Putamen (tissue), 1 donor: ENCODE measurements around the gene SCARB2.

ENCODE experiments used
- DNase-seq: peaks from one replicate; pipeline ENCODE4 v3.0.0-alpha.2; 2016; ENCODE audit warnings: low spot score

Gene SCARB2

DNA sequence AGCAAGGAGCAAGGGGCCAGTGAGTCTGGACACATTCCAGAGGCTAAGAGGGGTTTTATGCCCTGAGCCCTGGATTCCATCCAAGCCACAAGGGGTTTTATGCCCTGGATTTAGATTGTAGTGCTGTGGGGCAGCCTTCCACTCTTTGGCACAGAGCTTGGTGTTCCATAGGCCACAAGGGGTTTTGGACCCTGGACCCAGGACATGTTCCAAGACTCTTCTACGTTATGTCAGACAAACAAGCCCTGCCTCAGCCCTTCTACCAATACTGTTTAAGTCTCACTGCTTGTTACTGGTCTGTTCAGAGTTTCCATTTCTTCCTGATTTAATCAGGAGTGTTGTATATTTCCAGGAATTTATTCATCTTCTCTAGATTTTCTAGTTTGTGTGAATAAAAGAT, 12.8 kb upstream of the SCARB2 start:
- no peak for DNase-seq

GRCh38 chr4:76224171-76224570, 10.5 kb upstream of the SCARB2 start:
- DNase-seq: no peak

- no peak for DNase-seq
These were observed 5.9 kb upstream of the SCARB2 start for GRCh38 chr4:76219299-76220055.

DNA sequence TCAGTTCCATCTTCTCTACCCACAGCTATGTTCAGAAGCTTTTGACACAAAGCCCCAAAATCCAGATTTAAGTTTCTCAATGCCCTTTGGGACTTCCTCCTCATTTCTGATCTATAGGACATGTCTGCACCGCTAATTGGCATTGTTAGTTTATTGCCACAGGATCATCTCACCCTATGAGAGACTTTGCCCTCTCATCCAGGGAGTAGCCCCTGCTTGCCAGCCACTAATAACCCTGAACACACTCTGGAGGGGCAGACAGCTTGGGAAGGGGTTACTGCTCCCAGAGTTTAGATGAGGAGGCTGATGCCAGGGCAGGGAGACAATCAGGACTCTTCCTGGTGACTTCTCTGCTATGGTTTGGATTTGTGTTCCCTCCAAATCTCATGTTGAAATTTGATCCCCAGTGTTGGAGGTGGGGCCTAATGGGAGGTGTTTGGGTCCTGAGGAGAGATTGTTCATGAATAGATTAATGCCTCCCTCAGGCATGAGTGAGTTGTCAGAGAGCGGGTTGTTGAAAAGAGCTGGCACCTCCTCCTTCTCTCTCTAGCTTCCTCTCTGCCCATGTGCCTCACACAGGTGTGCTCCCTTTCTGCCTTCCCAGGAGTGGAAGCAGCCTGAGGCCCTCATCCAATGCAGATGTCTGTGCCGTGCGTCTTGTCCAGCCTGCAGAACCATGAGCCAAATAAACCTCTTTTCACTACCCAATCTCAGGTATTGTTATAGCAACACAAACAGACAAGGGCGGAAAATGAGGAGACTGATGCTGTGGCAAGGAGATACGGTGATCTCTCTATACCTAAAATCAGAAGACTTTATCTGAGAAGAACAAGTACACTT, 3.6 kb upstream of the SCARB2 start:
- DNase-seq: no peak

DNA sequence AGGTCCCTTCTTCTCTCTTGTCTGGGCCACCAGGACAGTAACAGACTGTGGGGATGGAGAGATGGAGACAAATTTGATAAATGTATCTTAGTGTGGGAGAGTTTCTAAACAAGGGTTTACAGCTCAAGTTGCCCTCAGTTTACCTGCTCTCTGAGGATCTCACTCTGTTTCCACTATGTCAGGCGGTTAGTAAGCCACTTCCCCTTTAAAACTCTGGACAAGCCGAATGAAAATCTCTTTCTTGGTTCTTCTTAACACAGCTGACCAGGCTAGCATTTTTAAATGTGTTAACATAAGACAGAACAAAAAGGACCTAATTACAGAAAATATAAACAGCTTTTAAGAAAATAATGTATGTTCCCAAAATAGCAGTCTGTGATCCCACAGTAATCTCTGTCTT, 2.9 kb upstream of the SCARB2 start:
- DNase-seq: no peak

- DNase-seq: no peak
These were observed 1.5 kb upstream of the SCARB2 start for GRCh38 chr4:76215077-76215476.

- no peak for DNase-seq
These were observed 602 bp upstream of the SCARB2 start for GRCh38 chr4:76214177-76214675.

- peak; percentile 61 for DNase-seq
These were observed 691 bp downstream of the SCARB2 start for GRCh38 chr4:76212851-76213414.

DNA sequence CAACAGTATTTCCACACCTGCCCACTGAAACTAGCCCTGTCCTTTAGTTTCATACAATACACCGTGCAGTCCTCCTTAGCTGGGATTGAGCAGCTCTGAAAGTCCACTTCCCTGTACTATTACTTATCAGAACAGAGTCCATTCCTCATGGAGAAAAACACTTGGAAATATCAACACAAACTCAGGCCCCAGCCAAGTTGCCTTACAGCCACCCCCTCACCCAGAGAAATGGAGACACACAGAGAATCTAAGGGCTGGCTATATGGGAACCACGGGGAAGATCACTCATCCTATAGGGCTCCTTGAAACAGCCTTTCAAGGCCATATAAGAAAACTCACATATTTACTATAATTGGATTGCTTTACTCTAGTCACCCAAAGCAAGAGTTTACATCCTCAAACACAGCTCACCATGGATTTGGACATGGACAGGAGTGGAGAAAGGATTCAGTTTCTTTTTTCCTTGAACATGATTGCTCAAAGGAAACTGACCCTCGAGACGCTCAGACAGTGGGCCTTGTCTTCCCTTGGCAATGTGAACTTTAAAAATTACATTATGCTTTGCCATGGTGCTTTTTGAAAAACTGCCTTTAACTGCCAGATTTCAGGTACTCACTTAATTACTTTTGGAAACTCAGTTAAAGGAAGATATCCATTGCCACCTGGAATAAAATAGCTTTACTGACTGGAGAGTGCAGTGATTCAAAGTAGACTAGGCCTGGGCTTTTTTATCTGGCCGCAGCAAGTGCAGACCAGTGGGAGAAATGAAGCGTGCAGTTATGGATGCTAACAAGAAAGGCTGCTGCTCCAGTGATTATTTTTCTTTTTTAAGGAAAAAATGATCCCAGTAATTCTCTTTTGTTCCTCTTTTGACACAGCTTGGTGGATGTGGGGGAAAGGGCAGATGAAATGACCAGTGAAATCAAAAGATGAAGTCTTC, 1.6 kb downstream of the SCARB2 start:
- no peak for DNase-seq

GRCh38 chr4:76210452-76210851, 3.2 kb downstream of the SCARB2 start:
- no peak for DNase-seq

- no peak for DNase-seq
These were observed 3.7 kb downstream of the SCARB2 start for GRCh38 chr4:76209881-76210280.

GRCh38 chr4:76208005-76208765, 5.4 kb downstream of the SCARB2 start:
- peak; percentile 86 for DNase-seq

GRCh38 chr4:76207549-76207948, 6.1 kb downstream of the SCARB2 start:
- no peak for DNase-seq

GRCh38 chr4:76206222-76206942, 7.2 kb downstream of the SCARB2 start:
- DNase-seq: no peak

GRCh38 chr4:76205476-76205875, 8.1 kb downstream of the SCARB2 start:
- no peak for DNase-seq

DNA sequence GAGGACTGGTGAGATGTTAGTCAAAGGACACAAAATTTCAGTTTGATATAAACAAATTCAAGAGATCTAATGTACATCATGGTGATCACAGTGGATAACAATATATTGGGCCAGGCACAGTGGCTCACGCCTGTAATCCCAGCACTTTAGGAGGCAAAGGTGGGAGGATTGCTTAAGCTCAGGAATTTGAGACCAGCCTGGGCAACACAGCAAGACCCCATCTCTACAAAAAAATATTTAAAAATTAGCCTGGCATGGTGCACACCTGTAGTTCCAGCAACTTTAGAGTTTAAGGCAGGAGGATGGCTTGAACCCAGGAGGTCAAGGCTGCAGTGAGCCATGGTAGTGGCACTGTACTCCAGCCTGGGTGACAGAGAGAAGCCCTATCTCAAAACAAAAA, 8.7 kb downstream of the SCARB2 start:
- no peak for DNase-seq

DNA sequence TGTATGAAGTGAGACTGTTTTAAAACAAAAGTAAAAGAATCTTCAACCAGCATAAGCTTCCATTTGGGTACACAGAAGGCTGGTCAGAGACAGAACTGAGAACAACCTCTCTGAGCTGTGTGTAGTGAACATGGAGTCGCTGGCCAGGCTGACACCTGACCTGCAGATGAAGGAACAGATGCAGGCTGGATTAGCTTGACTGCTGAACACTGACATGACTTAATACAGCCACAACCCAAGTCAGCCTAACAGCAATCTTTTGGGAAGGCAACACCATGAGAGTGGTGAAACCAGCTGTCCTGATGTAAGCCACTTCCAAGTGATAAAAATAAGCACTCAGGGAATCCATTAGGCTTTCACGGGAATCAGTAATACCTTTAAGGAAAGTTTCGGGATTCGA, 10.1 kb downstream of the SCARB2 start:
- DNase-seq: no peak

GRCh38 chr4:76201276-76201675, 12.3 kb downstream of the SCARB2 start:
- DNase-seq: no peak

- DNase-seq: no peak
These were observed 12.8 kb downstream of the SCARB2 start for GRCh38 chr4:76200771-76201231.

DNA sequence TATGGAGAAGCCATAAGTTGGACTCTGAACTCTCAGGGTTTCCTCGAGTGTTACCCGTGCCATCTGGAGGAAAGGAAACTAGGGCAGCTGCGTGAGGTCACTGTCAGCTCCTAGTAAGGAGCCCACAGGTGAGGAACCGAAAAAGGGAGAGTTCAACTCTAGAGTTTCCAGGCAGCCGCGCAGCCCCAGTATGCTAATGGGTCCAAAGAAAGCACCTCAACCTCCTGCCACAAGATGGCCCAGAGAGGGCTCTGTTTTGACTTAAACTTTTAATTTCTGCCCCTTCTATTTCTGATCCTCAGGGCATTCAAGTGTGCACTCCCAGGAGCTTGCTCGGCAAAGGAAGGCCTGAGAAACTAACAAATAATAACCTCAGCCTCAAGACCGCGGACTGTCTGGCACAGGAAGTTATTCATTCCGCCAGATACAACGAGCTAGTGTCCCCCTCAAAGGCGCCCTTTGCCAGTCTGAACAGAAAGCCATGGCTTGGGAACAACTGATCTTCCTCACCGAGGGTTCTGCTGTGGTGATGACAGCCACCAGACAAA, 13.9 kb downstream of the SCARB2 start:
- peak; percentile 85 for DNase-seq
